ENCODE results near the gene OR10C1.
A peak's percentile ranks its signal among the peaks of the same experiment; 100 is the strongest.

OR10C1 gene

DNA sequence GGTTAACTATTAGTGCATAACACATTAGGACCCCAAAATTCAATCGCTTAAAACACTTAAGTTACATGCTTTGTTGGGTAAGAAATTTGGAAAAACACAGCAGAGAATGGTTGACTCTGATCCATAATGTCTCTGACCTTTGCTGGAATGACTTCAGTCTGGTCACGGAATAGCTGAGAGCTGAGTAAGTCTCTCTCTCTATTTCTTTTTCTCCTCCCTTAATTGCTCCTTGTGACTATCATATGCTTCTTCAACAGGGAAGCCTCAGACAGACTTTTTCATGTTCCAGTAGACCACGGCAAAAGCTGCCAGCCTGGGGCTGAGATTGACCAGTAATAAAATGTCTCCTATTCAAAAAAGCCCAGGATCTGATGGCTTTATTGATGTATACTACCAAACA, 19.6 kb upstream of the OR10C1 start:
- no peak overlapping the region for H3K27ac ChIP-seq (ENCODE audit: poor library complexity, severe bottlenecking)
- H3K4me1 ChIP-seq (ENCODE audit: insufficient read depth, poor library complexity, severe bottlenecking): no peaks in the 10 kb centered on the region
- peaks cover 22% of the 10 kb centered on the region for H3K27me3 ChIP-seq (ENCODE audit: insufficient read depth, poor library complexity, severe bottlenecking)
- ATAC-seq (ENCODE audit: low read depth) (no peak), DNase-seq (ENCODE audit: low spot score) (no peak)
- no peaks in the 10 kb centered on the region for H3K9me3 ChIP-seq (ENCODE audit: severe bottlenecking)
- no peaks in the 10 kb centered on the region for H3K36me3 ChIP-seq (ENCODE audit: low read depth)
- H3K4me3 ChIP-seq (ENCODE audit: severe bottlenecking): no peak overlapping the region
- no peak for TF ChIP-seq CTCF (IDR thresholded peaks at IDR 0.05; ENCODE audit: poor library complexity, severe bottlenecking)

GRCh38 chr6:29424168-29424567, 14.9 kb upstream of the OR10C1 start:
- no peak overlapping the region for H3K4me3 ChIP-seq (ENCODE audit: severe bottlenecking)
- DNase-seq (ENCODE audit: low spot score): no peak

DNA sequence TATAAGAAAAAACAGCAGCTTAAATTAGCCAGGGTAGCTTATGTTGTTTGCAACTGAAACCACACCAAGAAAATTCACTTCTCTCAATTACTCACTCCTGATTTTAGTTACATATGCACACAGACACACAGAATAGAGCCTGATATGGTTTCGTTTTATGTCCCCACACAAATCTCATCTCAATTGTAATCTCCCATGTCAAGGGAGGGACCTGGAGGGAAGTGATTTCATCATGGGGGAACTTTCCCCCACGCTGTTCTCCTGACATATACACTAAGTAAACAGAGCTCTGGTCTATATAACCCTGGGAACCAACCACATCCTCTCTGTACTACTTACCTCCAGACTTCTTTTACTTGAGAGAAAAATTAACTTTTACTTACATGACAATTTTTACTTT, 14.5 kb upstream of the OR10C1 start:
- no peak for TF ChIP-seq CTCF (IDR thresholded peaks at IDR 0.05; ENCODE audit: poor library complexity, severe bottlenecking)
- ATAC-seq (ENCODE audit: low read depth) (no peak), DNase-seq (ENCODE audit: low spot score) (no peak)
- H3K9me3 ChIP-seq (ENCODE audit: severe bottlenecking): no peaks in the 10 kb centered on the region
- no peak overlapping the region for H3K4me3 ChIP-seq (ENCODE audit: severe bottlenecking)
- H3K27me3 ChIP-seq (ENCODE audit: insufficient read depth, poor library complexity, severe bottlenecking): peaks cover 27% of the 10 kb centered on the region
- H3K27ac ChIP-seq (ENCODE audit: poor library complexity, severe bottlenecking): no peak overlapping the region
- H3K36me3 ChIP-seq (ENCODE audit: low read depth): no peaks in the 10 kb centered on the region
- H3K4me1 ChIP-seq (ENCODE audit: insufficient read depth, poor library complexity, severe bottlenecking): no peaks in the 10 kb centered on the region

More at GRCh38 chr6:29424168-29424567, 14.9 kb upstream of the OR10C1 start:
- ATAC-seq (ENCODE audit: low read depth): no peak
- Histone ChIP-seq H3K27ac (ENCODE audit: poor library complexity, severe bottlenecking) (no peak overlapping the region), H3K27me3 (ENCODE audit: insufficient read depth, poor library complexity, severe bottlenecking) (peaks cover 27% of the 10 kb centered on the region), H3K36me3 (ENCODE audit: low read depth) (no peaks in the 10 kb centered on the region), H3K9me3 (ENCODE audit: severe bottlenecking) (no peaks in the 10 kb centered on the region), H3K4me1 (ENCODE audit: insufficient read depth, poor library complexity, severe bottlenecking) (no peaks in the 10 kb centered on the region)
- TF ChIP-seq CTCF (IDR thresholded peaks at IDR 0.05; ENCODE audit: poor library complexity, severe bottlenecking): no peak

DNA sequence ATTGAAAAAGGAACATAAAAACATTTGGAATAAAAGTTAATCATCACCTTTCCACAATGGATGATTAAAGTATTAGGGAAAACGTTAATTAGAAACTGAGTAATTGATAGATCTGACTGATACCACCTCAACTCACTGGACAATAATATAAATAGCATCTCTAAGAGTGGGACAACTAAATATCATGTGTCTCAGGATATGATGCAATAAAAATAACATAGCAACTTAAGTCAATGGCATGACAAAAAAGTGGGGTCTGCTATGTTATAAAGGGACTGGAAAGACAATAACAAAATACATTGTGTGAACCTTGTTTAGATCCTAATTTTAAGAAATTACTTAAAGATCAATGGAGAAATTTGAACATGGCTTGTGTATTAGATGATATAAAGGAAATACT, 14.0 kb upstream of the OR10C1 start:
- Histone ChIP-seq H3K27ac (ENCODE audit: poor library complexity, severe bottlenecking) (no peak overlapping the region), H3K4me1 (ENCODE audit: insufficient read depth, poor library complexity, severe bottlenecking) (no peaks in the 10 kb centered on the region), H3K9me3 (ENCODE audit: severe bottlenecking) (no peaks in the 10 kb centered on the region), H3K36me3 (ENCODE audit: low read depth) (no peaks in the 10 kb centered on the region), H3K27me3 (ENCODE audit: insufficient read depth, poor library complexity, severe bottlenecking) (peaks cover 27% of the 10 kb centered on the region), H3K4me3 (ENCODE audit: severe bottlenecking) (no peak overlapping the region)
- no peak for TF ChIP-seq CTCF (IDR thresholded peaks at IDR 0.05; ENCODE audit: poor library complexity, severe bottlenecking)
- no peak for ATAC-seq (ENCODE audit: low read depth)
- DNase-seq (ENCODE audit: low spot score): no peak

DNA sequence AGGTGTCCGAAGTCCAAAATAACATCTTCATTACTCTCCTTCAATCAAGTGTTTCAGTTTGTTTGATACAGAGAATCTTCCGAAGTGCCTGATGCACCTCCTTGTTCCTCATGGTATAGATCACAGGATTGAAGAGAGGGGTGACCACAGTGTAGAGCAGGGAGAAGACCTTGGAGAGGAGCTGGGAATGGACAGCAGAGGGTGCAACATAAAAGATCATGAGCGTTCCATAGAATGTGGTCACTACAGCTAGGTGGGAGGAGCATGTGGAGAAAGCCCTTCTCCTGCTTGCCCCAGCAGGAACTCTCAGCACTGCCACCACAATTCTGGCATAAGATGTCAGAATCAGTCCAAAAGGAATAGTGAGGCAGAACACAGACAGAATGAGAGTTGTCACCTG, 12.5 kb upstream of the OR10C1 start:
- Histone ChIP-seq H3K27ac (ENCODE audit: poor library complexity, severe bottlenecking) (no peak overlapping the region), H3K9me3 (ENCODE audit: severe bottlenecking) (no peaks in the 10 kb centered on the region), H3K4me3 (ENCODE audit: severe bottlenecking) (no peak overlapping the region), H3K36me3 (ENCODE audit: low read depth) (no peaks in the 10 kb centered on the region), H3K4me1 (ENCODE audit: insufficient read depth, poor library complexity, severe bottlenecking) (no peaks in the 10 kb centered on the region), H3K27me3 (ENCODE audit: insufficient read depth, poor library complexity, severe bottlenecking) (peaks cover 34% of the 10 kb centered on the region)
- ATAC-seq (ENCODE audit: low read depth): peak; percentile 45; the same call in 1 of the 3 replicates
- no peak for TF ChIP-seq CTCF (IDR thresholded peaks at IDR 0.05; ENCODE audit: poor library complexity, severe bottlenecking)
- DNase-seq (ENCODE audit: low spot score): no peak

Measured in RWPE2 (cell line).